ENCODE measurements around the gene MTPN. TPM values are rescaled to one million over a fixed set of nuclear protein-coding genes. Genes with fewer than 3 reads are reported as not detected.

MTPN gene
- total RNA-seq, 1 donor from 2014 or later, result 90.6 TPM

- no peak overlapping the region for H3K4me3 ChIP-seq (ENCODE audit: low read depth, low read length)
- no peaks in the 10 kb centered on the region for H3K27me3 ChIP-seq (ENCODE audit: control insufficient read depth, insufficient read depth, low read length)
- no peak for TF ChIP-seq CTCF (IDR thresholded peaks at IDR 0.05; ENCODE audit: insufficient read depth, low read length, severe bottlenecking)
- no peak for FAIRE-seq
- no peak for DNase-seq (ENCODE audit: low read depth)
- no peaks in the 10 kb centered on the region for H3K36me3 ChIP-seq (ENCODE audit: control insufficient read depth, insufficient read depth, low read length)
Observed at GRCh38 chr7:135894816-135895215, 82.3 kb downstream of the MTPN start.

DNA sequence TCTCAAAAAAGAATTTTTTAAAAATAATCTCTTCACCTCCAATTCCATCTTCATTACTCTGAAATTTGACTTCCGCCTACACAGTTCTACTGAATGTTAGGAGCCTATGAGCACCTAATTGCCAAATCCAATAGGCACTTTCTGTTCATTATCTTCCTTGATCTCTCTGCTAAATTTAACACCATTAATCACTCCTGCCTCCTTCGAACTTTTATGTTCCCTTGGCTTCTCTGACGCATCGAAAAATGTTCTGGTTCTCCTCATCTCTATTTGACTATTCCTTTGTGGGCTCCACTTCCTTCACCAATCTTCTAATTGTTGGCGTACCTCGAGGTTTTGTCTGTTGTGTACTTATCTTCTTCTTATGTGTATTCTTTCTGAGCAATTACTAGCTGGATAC is 87.3 kb downstream of the MTPN start:
- no peak for TF ChIP-seq CTCF (IDR thresholded peaks at IDR 0.05; ENCODE audit: insufficient read depth, low read length, severe bottlenecking)
- no peaks in the 10 kb centered on the region for H3K36me3 ChIP-seq (ENCODE audit: control insufficient read depth, insufficient read depth, low read length)
- no peaks in the 10 kb centered on the region for H3K27me3 ChIP-seq (ENCODE audit: control insufficient read depth, insufficient read depth, low read length)
- H3K4me3 ChIP-seq (ENCODE audit: low read depth, low read length), result no peak overlapping the region
- DNase-seq (ENCODE audit: low read depth), result no peak
- FAIRE-seq, result no peak

DNA sequence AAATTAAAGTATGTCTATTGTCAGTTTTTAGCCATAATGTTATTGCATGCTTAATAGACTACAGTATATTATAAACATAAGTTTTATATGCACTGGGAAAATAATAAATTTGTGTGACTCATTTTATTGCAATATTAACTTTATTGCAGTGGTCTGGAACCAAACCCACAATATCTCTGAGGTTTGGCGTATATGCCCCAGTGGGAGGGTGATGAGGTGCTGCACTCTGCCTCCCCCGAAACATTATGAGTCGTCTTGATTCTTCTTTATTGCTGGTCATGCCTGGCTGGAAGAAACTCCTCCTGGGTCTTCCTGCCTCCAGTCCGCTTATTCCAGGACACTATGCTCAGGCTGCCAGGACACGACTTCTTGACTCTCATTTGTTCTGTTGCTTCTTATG is 88.4 kb downstream of the MTPN start:
- FAIRE-seq (no peak), DNase-seq (ENCODE audit: low read depth) (no peak)
- no peak overlapping the region for H3K4me3 ChIP-seq (ENCODE audit: low read depth, low read length)
- TF ChIP-seq CTCF (IDR thresholded peaks at IDR 0.05; ENCODE audit: insufficient read depth, low read length, severe bottlenecking), result no peak
- H3K36me3 ChIP-seq (ENCODE audit: control insufficient read depth, insufficient read depth, low read length), result no peaks in the 10 kb centered on the region
- no peaks in the 10 kb centered on the region for H3K27me3 ChIP-seq (ENCODE audit: control insufficient read depth, insufficient read depth, low read length)

DNA sequence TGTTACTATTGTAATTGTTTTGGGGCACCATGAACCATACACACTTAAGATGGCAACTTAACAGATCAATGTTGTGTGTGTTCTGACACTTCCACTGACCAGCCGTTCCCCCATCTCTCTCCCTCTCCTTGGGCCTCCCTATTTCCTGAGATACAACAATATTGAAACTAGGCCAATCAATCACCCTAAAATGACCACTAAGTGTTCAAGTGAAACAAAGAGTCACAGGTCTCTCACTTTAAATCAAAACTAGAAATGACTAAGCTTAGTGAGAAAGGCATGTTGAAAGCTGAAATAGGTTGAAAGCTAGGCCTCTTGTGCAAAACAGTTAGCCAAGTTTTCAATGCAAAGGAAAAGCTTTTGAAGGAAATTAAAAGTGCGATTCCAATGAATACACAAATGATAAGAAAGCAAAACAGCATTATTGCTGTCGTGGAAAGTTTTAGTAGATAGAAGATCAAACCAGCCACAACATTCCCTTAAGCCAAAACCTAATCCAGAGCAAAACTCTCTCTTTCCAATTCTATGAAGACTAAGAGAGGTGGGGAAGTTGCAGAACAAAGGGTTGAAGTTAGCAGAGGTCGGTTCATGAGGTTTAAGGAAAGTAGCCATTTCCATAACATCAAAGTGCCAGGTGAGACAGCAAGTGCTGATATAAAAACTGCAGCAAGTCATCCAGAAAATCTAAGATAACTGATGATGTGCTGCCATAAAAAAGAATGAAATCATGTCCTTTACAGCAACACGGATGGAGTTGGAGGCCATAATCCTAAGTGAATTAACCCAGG is 90.6 kb downstream of the MTPN start:
- FAIRE-seq, result no peak
- TF ChIP-seq CTCF (IDR thresholded peaks at IDR 0.05; ENCODE audit: insufficient read depth, low read length, severe bottlenecking), result no peak

DNA sequence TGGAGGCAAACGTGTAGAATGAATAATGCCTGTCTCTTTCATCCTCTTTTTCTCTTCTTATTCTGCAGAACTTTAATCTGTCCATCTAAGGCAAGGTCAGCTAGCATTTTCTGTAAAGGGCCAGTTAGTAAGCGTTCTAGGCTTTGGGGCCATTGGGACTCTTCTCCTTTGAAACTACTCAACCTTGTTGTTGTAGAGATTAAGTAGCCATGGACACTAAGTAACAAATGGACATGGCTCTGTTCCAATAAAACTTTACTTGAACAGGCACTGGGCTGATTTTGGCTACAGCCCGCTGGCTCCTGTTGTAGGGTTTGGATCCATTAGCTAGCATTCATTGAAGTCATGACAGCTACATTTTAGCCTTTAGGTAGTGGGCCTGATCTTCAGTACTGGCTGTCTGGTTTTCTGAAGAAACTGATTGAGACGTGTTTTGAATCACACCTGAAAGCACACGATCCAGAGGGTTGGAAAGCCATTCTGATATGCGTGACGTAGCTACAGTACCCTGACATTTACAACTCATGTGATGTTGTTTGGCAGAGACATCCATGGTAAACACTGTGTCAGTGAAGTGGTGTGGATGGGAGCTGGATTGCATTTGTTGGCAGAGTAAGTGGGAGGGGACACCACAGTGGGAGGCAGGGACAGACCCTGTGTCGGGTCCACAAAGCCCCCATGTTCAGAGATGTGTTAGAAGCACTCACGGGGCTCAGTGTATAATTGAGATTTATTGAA is 92.5 kb downstream of the MTPN start:
- FAIRE-seq (peak; percentile 32), DNase-seq (ENCODE audit: low read depth) (no peak)
- Histone ChIP-seq H3K36me3 (ENCODE audit: control insufficient read depth, insufficient read depth, low read length) (no peaks in the 10 kb centered on the region), H3K27me3 (ENCODE audit: control insufficient read depth, insufficient read depth, low read length) (no peaks in the 10 kb centered on the region), H3K4me3 (ENCODE audit: low read depth, low read length) (no peak overlapping the region)
- TF ChIP-seq CTCF (IDR thresholded peaks at IDR 0.05; ENCODE audit: insufficient read depth, low read length, severe bottlenecking), result no peak

More for the DNA sequence above, 90.6 kb downstream of the MTPN start:
- Histone ChIP-seq H3K27me3 (ENCODE audit: control insufficient read depth, insufficient read depth, low read length) (no peaks in the 10 kb centered on the region), H3K4me3 (ENCODE audit: low read depth, low read length) (no peak overlapping the region), H3K36me3 (ENCODE audit: control insufficient read depth, insufficient read depth, low read length) (no peaks in the 10 kb centered on the region)
- no peak for DNase-seq (ENCODE audit: low read depth)
